Breast epithelium (tissue), 3 donors: ENCODE measurements around the gene PPP2R3C.

ENCODE experiments used
- POLR2A ChIP-seq: fragments of 450-650 bp; IDR thresholded peaks from one replicate; pipeline ENCODE4 v1.6.1; 2016; ENCODE audit warnings: antibody characterized with exemption, mild to moderate bottlenecking, moderate library complexity
- POLR2AphosphoS5 ChIP-seq, 3 donors: sonication (generic); formaldehyde crosslinking; IDR thresholded peaks; one replicate each; pipeline ENCODE4 v1.6.1; 2017; ENCODE audit warnings: antibody characterized with exemption in 3 of 3
- TF ChIP-seq, protein P1 (sequence below), 3 donors: fragments of 450-650 bp; IDR thresholded peaks; one replicate each; pipeline ENCODE4 v1.5.1; 2016 to 2017; ENCODE audit warnings: antibody characterized with exemption in 3 of 3, mild to moderate bottlenecking in 3 of 3, moderate library complexity in 3 of 3

DNA sequence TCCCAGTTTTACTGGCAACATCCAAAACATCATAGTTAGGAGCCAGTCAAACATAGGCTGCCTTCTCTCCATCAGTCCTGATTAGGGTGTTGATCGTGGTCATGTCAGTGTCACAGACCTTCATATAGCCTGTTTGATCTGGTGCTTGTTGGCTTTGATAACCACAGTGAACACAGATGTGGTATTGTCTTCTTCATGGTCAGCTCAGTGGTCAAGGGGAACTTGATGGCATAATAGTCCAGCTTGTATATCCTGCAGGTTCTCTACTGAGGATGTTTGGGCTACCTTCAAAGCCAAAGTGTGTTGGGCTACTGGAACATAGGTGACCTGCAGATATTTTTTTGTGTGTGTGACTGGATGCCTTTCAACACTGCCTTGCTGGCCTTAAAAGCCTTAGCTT is 22.2 kb upstream of the PPP2R3C start:
- TF ChIP-seq, protein P1, sequence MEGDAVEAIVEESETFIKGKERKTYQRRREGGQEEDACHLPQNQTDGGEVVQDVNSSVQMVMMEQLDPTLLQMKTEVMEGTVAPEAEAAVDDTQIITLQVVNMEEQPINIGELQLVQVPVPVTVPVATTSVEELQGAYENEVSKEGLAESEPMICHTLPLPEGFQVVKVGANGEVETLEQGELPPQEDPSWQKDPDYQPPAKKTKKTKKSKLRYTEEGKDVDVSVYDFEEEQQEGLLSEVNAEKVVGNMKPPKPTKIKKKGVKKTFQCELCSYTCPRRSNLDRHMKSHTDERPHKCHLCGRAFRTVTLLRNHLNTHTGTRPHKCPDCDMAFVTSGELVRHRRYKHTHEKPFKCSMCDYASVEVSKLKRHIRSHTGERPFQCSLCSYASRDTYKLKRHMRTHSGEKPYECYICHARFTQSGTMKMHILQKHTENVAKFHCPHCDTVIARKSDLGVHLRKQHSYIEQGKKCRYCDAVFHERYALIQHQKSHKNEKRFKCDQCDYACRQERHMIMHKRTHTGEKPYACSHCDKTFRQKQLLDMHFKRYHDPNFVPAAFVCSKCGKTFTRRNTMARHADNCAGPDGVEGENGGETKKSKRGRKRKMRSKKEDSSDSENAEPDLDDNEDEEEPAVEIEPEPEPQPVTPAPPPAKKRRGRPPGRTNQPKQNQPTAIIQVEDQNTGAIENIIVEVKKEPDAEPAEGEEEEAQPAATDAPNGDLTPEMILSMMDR (IDR thresholded peaks at IDR 0.05), result no peak
- TF ChIP-seq POLR2A (no peak), POLR2AphosphoS5 (IDR thresholded peaks at IDR 0.05) (no peak)
